Measurements from ENCODE around the gene PSME4. TPM values are rescaled to one million over a fixed set of nuclear protein-coding genes. Genes with fewer than 3 reads are reported as not detected.

Gene PSME4
- total and polyA plus RNA-seq, 2 of the 13 experiments (the other 11 are each of a cell fraction or from before 2014, with no cell fraction given) = 52.1 to 77.8 TPM

DNA sequence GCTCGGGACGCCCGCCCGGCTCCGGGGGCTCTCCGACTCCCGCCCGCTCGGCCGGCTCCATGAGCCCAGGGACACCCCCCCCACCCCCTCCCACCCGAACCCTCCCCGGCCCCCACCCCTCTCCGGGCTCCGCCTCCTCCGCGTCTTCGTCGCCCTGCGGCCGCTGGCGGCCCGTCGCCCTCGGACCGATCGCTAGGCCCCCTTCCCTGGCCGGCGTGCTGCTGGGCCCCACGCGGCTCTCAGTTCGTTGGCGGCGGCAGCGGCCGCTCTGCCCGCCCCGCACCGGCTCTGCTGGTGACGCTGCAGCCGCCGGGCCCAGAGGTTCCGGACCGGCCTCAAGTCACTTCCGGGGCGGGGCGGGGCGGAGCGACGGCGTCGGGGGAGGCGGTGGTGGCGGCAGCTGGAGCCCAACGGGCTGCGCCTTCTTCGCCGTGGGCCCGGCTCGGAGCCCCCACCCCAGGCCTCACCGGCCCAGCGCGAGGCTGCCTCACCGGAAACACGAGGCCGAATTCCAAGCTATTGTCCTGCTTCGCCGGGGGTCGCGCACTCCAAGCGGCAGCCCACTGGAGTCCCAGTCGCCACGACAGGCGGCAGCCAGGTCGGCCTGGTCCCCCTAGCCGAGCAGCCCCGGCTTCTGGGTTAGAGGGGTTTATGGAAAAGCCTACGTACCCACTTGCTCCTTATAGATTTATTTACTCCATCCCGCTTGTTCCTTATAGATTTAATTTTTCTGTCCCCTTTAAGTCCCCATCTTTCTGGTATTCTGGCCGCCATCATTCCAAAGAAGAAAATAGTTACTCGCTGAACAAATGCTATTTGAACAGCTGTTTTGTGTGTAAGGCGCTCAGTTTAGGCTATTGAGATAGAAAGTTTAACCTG lies at the start of gene PSME4 (continued):
- TF ChIP-seq, protein P1, sequence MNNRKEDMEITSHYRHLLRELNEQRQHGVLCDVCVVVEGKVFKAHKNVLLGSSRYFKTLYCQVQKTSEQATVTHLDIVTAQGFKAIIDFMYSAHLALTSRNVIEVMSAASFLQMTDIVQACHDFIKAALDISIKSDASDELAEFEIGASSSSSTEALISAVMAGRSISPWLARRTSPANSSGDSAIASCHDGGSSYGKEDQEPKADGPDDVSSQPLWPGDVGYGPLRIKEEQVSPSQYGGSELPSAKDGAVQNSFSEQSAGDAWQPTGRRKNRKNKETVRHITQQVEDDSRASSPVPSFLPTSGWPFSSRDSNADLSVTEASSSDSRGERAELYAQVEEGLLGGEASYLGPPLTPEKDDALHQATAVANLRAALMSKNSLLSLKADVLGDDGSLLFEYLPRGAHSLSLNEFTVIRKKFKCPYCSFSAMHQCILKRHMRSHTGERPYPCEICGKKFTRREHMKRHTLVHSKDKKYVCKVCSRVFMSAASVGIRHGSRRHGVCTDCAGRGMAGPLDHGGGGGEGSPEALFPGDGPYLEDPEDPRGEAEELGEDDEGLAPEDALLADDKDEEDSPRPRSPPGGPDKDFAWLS (CRISPR knock-in tag; IDR thresholded peaks at IDR 0.05; ENCODE audit: borderline replicate concordance) = no peak
- no peak for TF ChIP-seq ZNF20 (CRISPR knock-in tag; IDR thresholded peaks at IDR 0.05)
- TF ChIP-seq ZNF383 (CRISPR knock-in tag; IDR thresholded peaks at IDR 0.05; ENCODE audit: borderline replicate concordance) = no peak
- TF ChIP-seq THAP11 (CRISPR knock-in tag; IDR thresholded peaks at IDR 0.05) = peak; percentile 85
- TF ChIP-seq, protein P2, sequence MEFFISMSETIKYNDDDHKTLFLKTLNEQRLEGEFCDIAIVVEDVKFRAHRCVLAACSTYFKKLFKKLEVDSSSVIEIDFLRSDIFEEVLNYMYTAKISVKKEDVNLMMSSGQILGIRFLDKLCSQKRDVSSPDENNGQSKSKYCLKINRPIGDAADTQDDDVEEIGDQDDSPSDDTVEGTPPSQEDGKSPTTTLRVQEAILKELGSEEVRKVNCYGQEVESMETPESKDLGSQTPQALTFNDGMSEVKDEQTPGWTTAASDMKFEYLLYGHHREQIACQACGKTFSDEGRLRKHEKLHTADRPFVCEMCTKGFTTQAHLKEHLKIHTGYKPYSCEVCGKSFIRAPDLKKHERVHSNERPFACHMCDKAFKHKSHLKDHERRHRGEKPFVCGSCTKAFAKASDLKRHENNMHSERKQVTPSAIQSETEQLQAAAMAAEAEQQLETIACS (CRISPR knock-in tag; IDR thresholded peaks at IDR 0.05) = 0 out of 2 replicates have a peak, but pooled peaks have one; percentile 19
- TF ChIP-seq ZNF747 (CRISPR knock-in tag; IDR thresholded peaks at IDR 0.05; ENCODE audit: borderline replicate concordance) = no peak
- no peak for TF ChIP-seq ZNF484 (CRISPR knock-in tag; IDR thresholded peaks at IDR 0.05; ENCODE audit: borderline replicate concordance, low read depth)
- peak; percentile 75 for TF ChIP-seq XRCC5 (optimal IDR thresholded peaks at IDR 0.05; ENCODE audit: low read length)
- TF ChIP-seq, protein P3, sequence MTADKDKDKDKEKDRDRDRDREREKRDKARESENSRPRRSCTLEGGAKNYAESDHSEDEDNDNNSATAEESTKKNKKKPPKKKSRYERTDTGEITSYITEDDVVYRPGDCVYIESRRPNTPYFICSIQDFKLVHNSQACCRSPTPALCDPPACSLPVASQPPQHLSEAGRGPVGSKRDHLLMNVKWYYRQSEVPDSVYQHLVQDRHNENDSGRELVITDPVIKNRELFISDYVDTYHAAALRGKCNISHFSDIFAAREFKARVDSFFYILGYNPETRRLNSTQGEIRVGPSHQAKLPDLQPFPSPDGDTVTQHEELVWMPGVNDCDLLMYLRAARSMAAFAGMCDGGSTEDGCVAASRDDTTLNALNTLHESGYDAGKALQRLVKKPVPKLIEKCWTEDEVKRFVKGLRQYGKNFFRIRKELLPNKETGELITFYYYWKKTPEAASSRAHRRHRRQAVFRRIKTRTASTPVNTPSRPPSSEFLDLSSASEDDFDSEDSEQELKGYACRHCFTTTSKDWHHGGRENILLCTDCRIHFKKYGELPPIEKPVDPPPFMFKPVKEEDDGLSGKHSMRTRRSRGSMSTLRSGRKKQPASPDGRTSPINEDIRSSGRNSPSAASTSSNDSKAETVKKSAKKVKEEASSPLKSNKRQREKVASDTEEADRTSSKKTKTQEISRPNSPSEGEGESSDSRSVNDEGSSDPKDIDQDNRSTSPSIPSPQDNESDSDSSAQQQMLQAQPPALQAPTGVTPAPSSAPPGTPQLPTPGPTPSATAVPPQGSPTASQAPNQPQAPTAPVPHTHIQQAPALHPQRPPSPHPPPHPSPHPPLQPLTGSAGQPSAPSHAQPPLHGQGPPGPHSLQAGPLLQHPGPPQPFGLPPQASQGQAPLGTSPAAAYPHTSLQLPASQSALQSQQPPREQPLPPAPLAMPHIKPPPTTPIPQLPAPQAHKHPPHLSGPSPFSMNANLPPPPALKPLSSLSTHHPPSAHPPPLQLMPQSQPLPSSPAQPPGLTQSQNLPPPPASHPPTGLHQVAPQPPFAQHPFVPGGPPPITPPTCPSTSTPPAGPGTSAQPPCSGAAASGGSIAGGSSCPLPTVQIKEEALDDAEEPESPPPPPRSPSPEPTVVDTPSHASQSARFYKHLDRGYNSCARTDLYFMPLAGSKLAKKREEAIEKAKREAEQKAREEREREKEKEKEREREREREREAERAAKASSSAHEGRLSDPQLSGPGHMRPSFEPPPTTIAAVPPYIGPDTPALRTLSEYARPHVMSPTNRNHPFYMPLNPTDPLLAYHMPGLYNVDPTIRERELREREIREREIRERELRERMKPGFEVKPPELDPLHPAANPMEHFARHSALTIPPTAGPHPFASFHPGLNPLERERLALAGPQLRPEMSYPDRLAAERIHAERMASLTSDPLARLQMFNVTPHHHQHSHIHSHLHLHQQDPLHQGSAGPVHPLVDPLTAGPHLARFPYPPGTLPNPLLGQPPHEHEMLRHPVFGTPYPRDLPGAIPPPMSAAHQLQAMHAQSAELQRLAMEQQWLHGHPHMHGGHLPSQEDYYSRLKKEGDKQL (CRISPR knock-in tag; IDR thresholded peaks at IDR 0.05; ENCODE audit: low read depth) = peak; percentile 29; the same call in 1 of the 2 replicates
- TF ChIP-seq NCOA1 (CRISPR knock-in tag; IDR thresholded peaks at IDR 0.05) = no peak
- peak; percentile 80; the same call in 1 of the 2 replicates for TF ChIP-seq CHCHD3 (CRISPR knock-in tag; IDR thresholded peaks at IDR 0.05)
- TF ChIP-seq, protein P4, sequence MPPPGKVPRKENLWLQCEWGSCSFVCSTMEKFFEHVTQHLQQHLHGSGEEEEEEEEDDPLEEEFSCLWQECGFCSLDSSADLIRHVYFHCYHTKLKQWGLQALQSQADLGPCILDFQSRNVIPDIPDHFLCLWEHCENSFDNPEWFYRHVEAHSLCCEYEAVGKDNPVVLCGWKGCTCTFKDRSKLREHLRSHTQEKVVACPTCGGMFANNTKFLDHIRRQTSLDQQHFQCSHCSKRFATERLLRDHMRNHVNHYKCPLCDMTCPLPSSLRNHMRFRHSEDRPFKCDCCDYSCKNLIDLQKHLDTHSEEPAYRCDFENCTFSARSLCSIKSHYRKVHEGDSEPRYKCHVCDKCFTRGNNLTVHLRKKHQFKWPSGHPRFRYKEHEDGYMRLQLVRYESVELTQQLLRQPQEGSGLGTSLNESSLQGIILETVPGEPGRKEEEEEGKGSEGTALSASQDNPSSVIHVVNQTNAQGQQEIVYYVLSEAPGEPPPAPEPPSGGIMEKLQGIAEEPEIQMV (CRISPR knock-in tag; IDR thresholded peaks at IDR 0.05; ENCODE audit: low read depth) = peak; percentile 60
- no peak for TF ChIP-seq MBD4 (IDR thresholded peaks at IDR 0.05; ENCODE audit: borderline replicate concordance, low read length)
- TF ChIP-seq KAT2B (IDR thresholded peaks at IDR 0.05; ENCODE audit: borderline replicate concordance, low read depth, low read length) = no peak
- peak; percentile 73; the same call in 1 of the 2 replicates for TF ChIP-seq JUN (CRISPR knock-in tag; IDR thresholded peaks at IDR 0.05)
- TF ChIP-seq ZNF678 (CRISPR knock-in tag; IDR thresholded peaks at IDR 0.05) = peak; percentile 85; the same call in 1 of the 2 replicates

Measured in HepG2 (cell line).